Karpas-422 (cell line): ENCODE data around the gene HS3ST5. TPM values are rescaled to one million over a fixed set of nuclear protein-coding genes. Genes with fewer than 3 reads are reported as not detected.

ENCODE experiments used
- DNase-seq: peaks from one replicate; pipeline ENCODE4 v3.0.0-alpha.2; 2015
- H2AFZ ChIP-seq: fragments of 200-600 bp; sonication (generic); 2 replicates; pipeline ENCODE4 v1.6.1; 2014; ENCODE audit warnings: antibody characterized with exemption, low read length, mixed read lengths
- H3K27ac ChIP-seq: fragments of 200-600 bp; sonication (generic); 2 replicates; pipeline ENCODE4 v1.5.1; 2014; ENCODE audit warnings: mild to moderate bottlenecking, low read length, moderate library complexity
- H3K27me3 ChIP-seq: fragments of 200-600 bp; sonication (generic); 2 replicates; pipeline ENCODE4 v1.6.1; 2014; ENCODE audit warnings: low read length, mixed read lengths
- H3K36me3 ChIP-seq: fragments of 200-600 bp; sonication (generic); 2 replicates; pipeline ENCODE4 v1.6.1; 2014; ENCODE audit warnings: low read length, mixed read lengths; ENCODE audit not compliant: insufficient read depth
- H3K4me1 ChIP-seq: fragments of 200-600 bp; sonication (generic); 2 replicates; pipeline ENCODE4 v1.6.1; 2014; ENCODE audit warnings: mild to moderate bottlenecking, low read length, mixed read lengths
- H3K4me2 ChIP-seq: fragments of 200-600 bp; sonication (generic); 2 replicates; pipeline ENCODE4 v1.6.1; 2014; ENCODE audit warnings: low read length, low read depth, mild to moderate bottlenecking; ENCODE audit not compliant: poor library complexity, severe bottlenecking
- H3K4me3 ChIP-seq: fragments of 200-600 bp; sonication (generic); 2 replicates; pipeline ENCODE4 v1.5.1; 2014; ENCODE audit warnings: mild to moderate bottlenecking, antibody characterized with exemption, low read length, mixed read lengths
- H3K79me2 ChIP-seq: fragments of 200-600 bp; sonication (generic); 2 replicates; pipeline ENCODE4 v1.6.1; 2014; ENCODE audit warnings: mild to moderate bottlenecking, low read length, mixed read lengths
- H3K9ac ChIP-seq: fragments of 200-600 bp; sonication (generic); 2 replicates; pipeline ENCODE4 v1.6.0; 2014; ENCODE audit warnings: low read length
- H3K9me2 ChIP-seq: fragments of 200-600 bp; sonication (generic), shearing (Covaris generic); replicated peaks from 2 replicates; pipeline ENCODE4 v1.6.0; 2014; ENCODE audit warnings: mild to moderate bottlenecking, low read length, moderate library complexity; ENCODE audit not compliant: insufficient read depth
- H3K9me3 ChIP-seq: fragments of 300-700, 200-600 bp; sonication (generic); 2 replicates; pipeline ENCODE4 v1.6.1; 2014; ENCODE audit warnings: low read length, mixed read lengths
- H4K20me1 ChIP-seq: fragments of 200-600 bp; sonication (generic); 2 replicates; pipeline ENCODE4 v1.6.1; 2014; ENCODE audit warnings: mild to moderate bottlenecking, antibody characterized with exemption, low read length, low read depth; ENCODE audit not compliant: insufficient read depth
- total RNA-seq: library from RNA; depleted of rRNA; stranded (reverse); fragments of >200 nt; shearing (Covaris generic); gene quantifications from 2 replicates; pipeline ENCODE4 v1.2.3, GENCODE V29; 2014; ENCODE audit warnings: low replicate concordance; rRNA removed

The HS3ST5 gene
- total RNA-seq: not detected in 2 replicates

DNA sequence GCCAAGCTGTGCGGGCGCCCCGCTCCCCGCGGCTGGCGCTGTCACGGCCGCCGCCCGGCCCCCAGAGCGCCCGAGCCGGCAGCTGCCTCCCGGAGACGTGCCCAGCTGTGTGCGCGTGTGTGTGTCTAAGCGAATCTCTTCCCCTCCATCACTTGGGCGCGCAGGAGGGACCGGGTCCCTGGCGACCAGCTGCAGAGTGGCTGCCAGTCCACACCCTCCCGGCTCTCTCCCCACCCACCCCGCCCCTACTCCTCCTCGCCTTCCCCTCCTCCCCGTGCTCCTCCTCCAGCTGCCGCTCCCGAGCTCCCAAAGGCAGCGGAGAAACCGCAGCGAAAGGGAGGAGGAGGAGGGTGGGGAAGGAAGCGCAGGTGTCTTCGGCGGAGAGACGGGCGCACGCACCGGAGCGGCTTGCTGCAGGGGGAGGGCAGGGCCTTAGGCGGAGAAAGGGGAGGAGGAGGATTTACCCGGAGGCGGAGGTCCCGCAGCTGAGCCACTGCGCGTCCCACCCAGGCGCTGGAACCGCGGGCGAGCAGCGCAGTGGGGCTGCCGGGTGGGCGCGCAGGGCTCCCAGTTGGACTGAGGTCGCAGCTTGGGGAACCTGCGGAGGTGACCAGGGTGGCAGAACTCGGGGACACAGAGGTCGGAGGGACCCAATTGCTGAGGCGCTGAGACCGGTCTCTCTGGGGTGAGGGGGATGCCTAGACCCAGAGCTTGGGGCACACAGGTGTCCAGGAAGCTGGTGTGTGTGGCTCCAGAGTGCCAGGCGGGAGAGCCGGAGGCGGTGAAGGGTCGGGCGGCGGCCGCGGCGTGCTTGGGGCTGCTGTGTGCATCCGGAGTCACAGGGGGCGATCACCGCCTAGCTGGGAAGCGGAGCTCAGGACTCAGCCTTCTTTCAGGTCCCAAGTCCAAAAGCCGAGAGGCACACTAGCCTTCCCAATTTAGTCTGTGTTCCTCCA is at the start of gene HS3ST5:
HS3ST5 (minus strand) TSS at position 198 of the 956 bp plus-strand sequence. CDS start 280,178 bp downstream, outside the sequence.
- Histone ChIP-seq H3K9me3 (no peaks in the 10 kb centered on the region), H3K4me1 (no peaks in the 10 kb centered on the region), H3K79me2 (no peaks in the 10 kb centered on the region), H3K4me2 (no peak within 1 kb of the TSS), H3K36me3 (no peaks in the 10 kb centered on the region), H3K27me3 (no peaks in the 10 kb centered on the region), H3K9me2 (no peaks in the 10 kb centered on the region), H2AFZ (no peak within 1 kb of the TSS), H4K20me1 (no peaks in the 10 kb centered on the region), H3K27ac (no peak within 1 kb of the TSS), H3K9ac (no peak within 1 kb of the TSS), H3K4me3 (no peak within 1 kb of the TSS)
- no peak for DNase-seq

GRCh38 chr6:114390176-114390575 is 47.4 kb upstream of the HS3ST5 start:
- Histone ChIP-seq H3K9me2 (no peaks in the 10 kb centered on the region), H3K79me2 (no peaks in the 10 kb centered on the region), H3K27me3 (no peaks in the 10 kb centered on the region), H3K9ac (no peak overlapping the region), H3K4me1 (no peaks in the 10 kb centered on the region), H4K20me1 (no peaks in the 10 kb centered on the region), H2AFZ (no peak overlapping the region), H3K4me3 (no peak overlapping the region), H3K36me3 (no peaks in the 10 kb centered on the region), H3K27ac (no peak overlapping the region), H3K9me3 (no peaks in the 10 kb centered on the region), H3K4me2 (no peak overlapping the region)
- no peak for DNase-seq

- H3K9ac ChIP-seq: no peak overlapping the region
- no peak for DNase-seq
- H3K9me3 ChIP-seq: no peaks in the 10 kb centered on the region
- no peak overlapping the region for H3K27ac ChIP-seq
- no peaks in the 10 kb centered on the region for H3K4me1 ChIP-seq
- no peak overlapping the region for H2AFZ ChIP-seq
- H3K27me3 ChIP-seq: no peaks in the 10 kb centered on the region
- H4K20me1 ChIP-seq: no peaks in the 10 kb centered on the region
- H3K36me3 ChIP-seq: no peaks in the 10 kb centered on the region
- no peaks in the 10 kb centered on the region for H3K9me2 ChIP-seq
- H3K79me2 ChIP-seq: no peaks in the 10 kb centered on the region
- H3K4me2 ChIP-seq: no peak overlapping the region
- no peak overlapping the region for H3K4me3 ChIP-seq
Observed at GRCh38 chr6:114389111-114389510, 46.3 kb upstream of the HS3ST5 start.

- no peaks in the 10 kb centered on the region for H3K27me3 ChIP-seq
- no peak for DNase-seq
- H3K4me2 ChIP-seq: no peak overlapping the region
- H3K36me3 ChIP-seq: no peaks in the 10 kb centered on the region
- no peak overlapping the region for H3K27ac ChIP-seq
- H3K4me3 ChIP-seq: no peak overlapping the region
- H2AFZ ChIP-seq: no peak overlapping the region
- no peak overlapping the region for H3K9ac ChIP-seq
- no peaks in the 10 kb centered on the region for H3K79me2 ChIP-seq
- no peaks in the 10 kb centered on the region for H3K9me2 ChIP-seq
- H4K20me1 ChIP-seq: no peaks in the 10 kb centered on the region
- no peaks in the 10 kb centered on the region for H3K9me3 ChIP-seq
- no peaks in the 10 kb centered on the region for H3K4me1 ChIP-seq
Observed at GRCh38 chr6:114382406-114382805, 39.6 kb upstream of the HS3ST5 start.

GRCh38 chr6:114377881-114378280 is 35.1 kb upstream of the HS3ST5 start:
- H3K79me2 ChIP-seq: no peaks in the 10 kb centered on the region
- H4K20me1 ChIP-seq: no peaks in the 10 kb centered on the region
- no peak overlapping the region for H3K9ac ChIP-seq
- no peak overlapping the region for H3K27ac ChIP-seq
- no peak for DNase-seq
- H2AFZ ChIP-seq: no peak overlapping the region
- H3K27me3 ChIP-seq: peaks cover 2% of the 10 kb centered on the region; the same call in 1 of the 2 replicates
- H3K36me3 ChIP-seq: no peaks in the 10 kb centered on the region
- H3K4me1 ChIP-seq: no peaks in the 10 kb centered on the region
- no peak overlapping the region for H3K4me2 ChIP-seq
- H3K4me3 ChIP-seq: no peak overlapping the region
- no peaks in the 10 kb centered on the region for H3K9me2 ChIP-seq
- H3K9me3 ChIP-seq: no peaks in the 10 kb centered on the region

- Histone ChIP-seq H3K9ac (no peak overlapping the region), H3K4me1 (no peaks in the 10 kb centered on the region), H3K27me3 (peaks cover 2% of the 10 kb centered on the region; the same call in 1 of the 2 replicates), H3K9me3 (no peaks in the 10 kb centered on the region), H3K36me3 (no peaks in the 10 kb centered on the region), H3K4me2 (no peak overlapping the region), H3K9me2 (no peaks in the 10 kb centered on the region), H3K4me3 (no peak overlapping the region), H3K27ac (no peak overlapping the region), H3K79me2 (no peaks in the 10 kb centered on the region), H4K20me1 (no peaks in the 10 kb centered on the region), H2AFZ (no peak overlapping the region)
- no peak for DNase-seq
Observed at GRCh38 chr6:114376611-114377175, 33.9 kb upstream of the HS3ST5 start.

DNA sequence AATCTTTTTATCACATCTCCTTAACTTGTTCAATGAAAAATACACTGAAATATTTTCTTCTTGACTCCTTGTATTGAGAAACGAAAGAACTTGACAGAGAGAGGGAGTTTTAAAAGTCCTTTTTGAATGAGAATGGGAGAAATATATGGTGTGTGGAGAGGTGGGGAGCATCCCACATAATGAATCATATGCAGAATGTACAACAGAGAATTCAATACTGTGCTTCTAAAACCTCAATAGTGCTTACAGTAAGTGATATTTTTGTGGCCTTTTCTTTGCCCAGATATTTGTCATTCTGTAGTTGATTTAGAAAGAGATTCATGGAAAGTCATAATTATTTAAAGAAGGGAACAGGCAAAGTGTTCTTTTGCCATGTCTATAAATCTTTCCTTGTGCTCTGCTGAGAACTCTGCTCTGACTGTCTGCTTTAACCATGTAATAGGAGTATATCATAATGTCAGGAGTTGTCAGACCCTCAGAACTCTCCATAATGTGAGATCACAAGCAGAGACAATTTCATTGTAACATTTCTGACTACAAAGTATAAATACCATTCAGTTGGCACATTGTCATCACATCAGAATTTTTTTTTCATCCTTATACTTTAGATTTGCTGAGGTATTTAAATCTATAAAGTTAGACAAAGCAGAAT is 32.8 kb upstream of the HS3ST5 start:
- DNase-seq: no peak
- H3K9me3 ChIP-seq: no peaks in the 10 kb centered on the region
- no peaks in the 10 kb centered on the region for H3K36me3 ChIP-seq
- no peaks in the 10 kb centered on the region for H3K9me2 ChIP-seq
- no peak overlapping the region for H3K4me3 ChIP-seq
- no peaks in the 10 kb centered on the region for H4K20me1 ChIP-seq
- H3K9ac ChIP-seq: no peak overlapping the region
- H3K79me2 ChIP-seq: no peaks in the 10 kb centered on the region
- no peak overlapping the region for H2AFZ ChIP-seq
- no peaks in the 10 kb centered on the region for H3K4me1 ChIP-seq
- no peak overlapping the region for H3K27ac ChIP-seq
- no peak overlapping the region for H3K4me2 ChIP-seq
- H3K27me3 ChIP-seq: peaks cover 2% of the 10 kb centered on the region; the same call in 1 of the 2 replicates
